Left hindlimb (tissue), 1 donor: ENCODE measurements around the gene PCDHGA10.
A peak's percentile ranks its signal among the peaks of the same experiment; 100 is the strongest.
"Not testable (repeated sequence)": the region's sequence is repeated elsewhere in the genome, so short reads cannot be mapped to it uniquely, and the experiment has no call there.

Experiments
- DNase-seq: peaks from one replicate; pipeline ENCODE4 v3.0.0-alpha.2; 2018

PCDHGA10 gene

GRCh38 chr5:141422742-141423291 is 10.0 kb downstream of the PCDHGA10 start:
- DNase-seq = no peak

GRCh38 chr5:141427783-141428426 is 15.1 kb downstream of the PCDHGA10 start:
- DNase-seq = no peak

DNA sequence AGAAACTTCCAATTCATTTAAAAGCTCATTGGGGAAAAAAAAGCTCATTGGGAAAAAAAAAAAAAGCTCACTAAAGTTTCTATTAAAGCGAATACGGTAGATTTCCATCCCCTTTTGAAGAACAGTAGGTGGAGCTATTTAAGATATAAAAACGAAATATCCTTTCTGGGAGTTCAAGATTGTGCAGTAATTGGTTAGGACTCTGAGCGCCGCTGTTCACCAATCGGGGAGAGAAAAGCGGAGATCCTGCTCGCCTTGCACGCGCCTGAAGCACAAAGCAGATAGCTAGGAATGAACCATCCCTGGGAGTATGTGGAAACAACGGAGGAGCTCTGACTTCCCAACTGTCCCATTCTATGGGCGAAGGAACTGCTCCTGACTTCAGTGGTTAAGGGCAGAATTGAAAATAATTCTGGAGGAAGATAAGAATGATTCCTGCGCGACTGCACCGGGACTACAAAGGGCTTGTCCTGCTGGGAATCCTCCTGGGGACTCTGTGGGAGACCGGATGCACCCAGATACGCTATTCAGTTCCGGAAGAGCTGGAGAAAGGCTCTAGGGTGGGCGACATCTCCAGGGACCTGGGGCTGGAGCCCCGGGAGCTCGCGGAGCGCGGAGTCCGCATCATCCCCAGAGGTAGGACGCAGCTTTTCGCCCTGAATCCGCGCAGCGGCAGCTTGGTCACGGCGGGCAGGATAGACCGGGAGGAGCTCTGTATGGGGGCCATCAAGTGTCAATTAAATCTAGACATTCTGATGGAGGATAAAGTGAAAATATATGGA is 17.7 kb downstream of the PCDHGA10 start, which contains the start of gene PCDHGA12:
PCDHGA12 (plus strand) TSS at position 176 of the 782 bp plus-strand sequence; CDS start at position 429, 253 bp downstream.
- peak; percentile 48 for DNase-seq

- DNase-seq = no peak
Observed at GRCh38 chr5:141431286-141431685, 18.5 kb downstream of the PCDHGA10 start.

DNA sequence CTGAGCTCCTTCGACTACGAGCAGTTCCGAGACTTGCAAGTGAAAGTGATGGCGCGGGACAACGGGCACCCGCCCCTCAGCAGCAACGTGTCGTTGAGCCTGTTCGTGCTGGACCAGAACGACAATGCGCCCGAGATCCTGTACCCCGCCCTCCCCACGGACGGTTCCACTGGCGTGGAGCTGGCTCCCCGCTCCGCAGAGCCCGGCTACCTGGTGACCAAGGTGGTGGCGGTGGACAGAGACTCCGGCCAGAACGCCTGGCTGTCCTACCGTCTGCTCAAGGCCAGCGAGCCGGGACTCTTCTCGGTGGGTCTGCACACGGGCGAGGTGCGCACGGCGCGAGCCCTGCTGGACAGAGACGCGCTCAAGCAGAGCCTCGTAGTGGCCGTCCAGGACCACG is 19.5 kb downstream of the PCDHGA10 start:
- DNase-seq = not testable (repeated sequence)

DNA sequence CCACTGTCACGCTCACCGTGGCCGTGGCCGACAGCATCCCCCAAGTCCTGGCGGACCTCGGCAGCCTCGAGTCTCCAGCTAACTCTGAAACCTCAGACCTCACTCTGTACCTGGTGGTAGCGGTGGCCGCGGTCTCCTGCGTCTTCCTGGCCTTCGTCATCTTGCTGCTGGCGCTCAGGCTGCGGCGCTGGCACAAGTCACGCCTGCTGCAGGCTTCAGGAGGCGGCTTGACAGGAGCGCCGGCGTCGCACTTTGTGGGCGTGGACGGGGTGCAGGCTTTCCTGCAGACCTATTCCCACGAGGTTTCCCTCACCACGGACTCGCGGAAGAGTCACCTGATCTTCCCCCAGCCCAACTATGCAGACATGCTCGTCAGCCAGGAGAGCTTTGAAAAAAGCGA is 19.9 kb downstream of the PCDHGA10 start:
- not testable (repeated sequence) for DNase-seq

- no peak for DNase-seq
Observed at GRCh38 chr5:141434006-141434405, 21.2 kb downstream of the PCDHGA10 start.

DNA sequence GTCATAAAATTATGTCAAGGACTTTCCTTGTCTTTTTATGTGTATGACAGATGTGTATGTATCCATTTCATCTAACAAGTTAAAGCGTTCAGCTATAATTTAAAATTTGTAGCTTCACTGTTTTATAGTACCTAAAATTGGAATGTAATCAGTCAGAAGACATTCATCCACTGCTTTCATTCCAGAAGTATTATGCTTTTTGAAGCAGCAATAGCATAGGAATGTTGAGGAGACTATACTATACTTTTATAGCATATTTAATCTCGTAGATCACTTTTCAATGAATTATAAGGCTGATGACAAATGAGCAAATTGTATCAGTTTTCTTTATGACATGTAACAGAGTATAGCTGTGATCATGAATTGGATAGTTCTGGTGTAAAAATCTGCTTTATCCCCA is 24.4 kb downstream of the PCDHGA10 start:
- no peak for DNase-seq

DNA sequence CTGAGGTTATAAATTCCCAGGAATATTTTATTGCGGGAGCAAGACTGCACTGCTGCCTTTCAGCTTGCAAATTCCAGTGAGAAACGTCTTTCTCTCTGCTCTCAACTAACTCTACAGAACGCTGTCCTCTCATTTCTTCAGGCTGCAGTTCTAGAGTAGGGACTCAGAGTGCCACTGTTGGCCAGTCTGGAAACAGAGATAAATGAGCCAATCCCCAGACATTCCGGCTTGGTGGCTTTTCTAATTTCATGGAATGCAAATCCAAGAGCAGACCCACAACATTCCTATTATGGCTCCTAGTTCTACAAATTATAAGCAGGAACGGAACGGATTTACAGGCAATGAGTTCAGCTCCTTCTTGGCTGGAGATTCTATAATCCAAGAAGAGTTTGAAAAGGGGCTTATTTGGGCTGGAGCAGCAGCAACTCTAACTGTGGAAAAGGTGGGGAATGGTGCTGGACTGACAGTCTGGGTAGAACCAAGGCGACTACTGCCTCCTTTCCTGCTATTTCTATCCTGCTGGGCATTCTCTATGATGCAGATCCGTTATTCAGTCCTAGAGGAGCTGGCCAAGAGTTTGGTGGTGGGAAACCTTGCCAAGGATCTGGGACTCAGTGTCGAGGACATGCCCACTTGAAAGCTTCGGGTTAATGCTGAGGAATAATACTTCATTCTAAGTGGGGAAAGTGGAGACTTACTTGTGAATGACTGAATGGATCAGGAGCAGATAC is 26.8 kb downstream of the PCDHGA10 start:
- DNase-seq = no peak

DNA sequence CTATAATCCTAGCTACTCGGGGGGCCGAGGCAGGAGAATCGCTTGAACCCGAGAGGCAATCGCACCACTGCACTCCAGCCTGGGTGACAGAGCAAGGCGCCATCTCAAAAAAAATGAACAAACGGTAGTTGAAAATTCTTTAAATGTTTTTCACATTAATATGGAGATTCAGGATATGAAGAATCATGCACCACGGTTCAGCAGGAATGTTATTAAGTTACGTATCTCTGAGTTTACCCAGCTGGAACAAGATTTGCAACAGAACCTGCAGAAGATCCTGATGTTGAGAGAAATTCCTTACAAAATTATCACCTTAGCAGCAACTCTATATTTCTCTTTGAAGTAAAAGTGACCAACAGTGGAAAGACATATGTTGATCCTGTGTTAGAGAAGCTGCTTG is 27.6 kb downstream of the PCDHGA10 start:
- no peak for DNase-seq

- DNase-seq = no peak
Observed at GRCh38 chr5:141441571-141442170, 28.9 kb downstream of the PCDHGA10 start.

GRCh38 chr5:141465351-141465750 is 52.6 kb downstream of the PCDHGA10 start:
- no peak for DNase-seq
